ENCODE data around the gene SNRNP25. TPM values are rescaled to one million over a fixed set of nuclear protein-coding genes. Genes with fewer than 3 reads are reported as not detected.

SNRNP25 gene
- polyA plus RNA-seq, 1 donor, result 21.6 TPM

DNA sequence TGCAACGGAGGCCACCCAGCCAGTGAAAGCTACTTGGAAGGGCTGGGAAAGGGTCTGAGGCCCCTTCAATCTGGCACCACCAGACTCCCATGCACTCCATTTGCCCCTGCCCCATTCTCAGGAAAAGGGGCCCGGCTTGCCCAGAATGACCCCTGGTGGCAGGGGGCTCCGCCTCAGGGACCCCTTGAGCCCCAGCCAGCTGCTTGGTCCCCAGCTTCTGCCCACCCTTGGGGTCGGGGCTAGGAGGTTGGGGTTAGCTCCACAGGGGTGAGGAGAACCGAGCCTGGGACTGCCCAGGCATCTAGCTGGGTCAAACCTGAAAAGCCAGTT lies 17.5 kb downstream of the SNRNP25 start:
- no CpG with 5 or more reads among the region's 5 CpGs for WGBS (ENCODE audit: insufficient coverage, low lambda C conversion rate)
- Histone ChIP-seq H3K27me3 (ENCODE audit: control insufficient read depth, insufficient read depth, low read length) (peaks cover 3% of the 10 kb centered on the region), H3K4me3 (ENCODE audit: low read length) (peak overlapping the region; percentile 70)

DNA sequence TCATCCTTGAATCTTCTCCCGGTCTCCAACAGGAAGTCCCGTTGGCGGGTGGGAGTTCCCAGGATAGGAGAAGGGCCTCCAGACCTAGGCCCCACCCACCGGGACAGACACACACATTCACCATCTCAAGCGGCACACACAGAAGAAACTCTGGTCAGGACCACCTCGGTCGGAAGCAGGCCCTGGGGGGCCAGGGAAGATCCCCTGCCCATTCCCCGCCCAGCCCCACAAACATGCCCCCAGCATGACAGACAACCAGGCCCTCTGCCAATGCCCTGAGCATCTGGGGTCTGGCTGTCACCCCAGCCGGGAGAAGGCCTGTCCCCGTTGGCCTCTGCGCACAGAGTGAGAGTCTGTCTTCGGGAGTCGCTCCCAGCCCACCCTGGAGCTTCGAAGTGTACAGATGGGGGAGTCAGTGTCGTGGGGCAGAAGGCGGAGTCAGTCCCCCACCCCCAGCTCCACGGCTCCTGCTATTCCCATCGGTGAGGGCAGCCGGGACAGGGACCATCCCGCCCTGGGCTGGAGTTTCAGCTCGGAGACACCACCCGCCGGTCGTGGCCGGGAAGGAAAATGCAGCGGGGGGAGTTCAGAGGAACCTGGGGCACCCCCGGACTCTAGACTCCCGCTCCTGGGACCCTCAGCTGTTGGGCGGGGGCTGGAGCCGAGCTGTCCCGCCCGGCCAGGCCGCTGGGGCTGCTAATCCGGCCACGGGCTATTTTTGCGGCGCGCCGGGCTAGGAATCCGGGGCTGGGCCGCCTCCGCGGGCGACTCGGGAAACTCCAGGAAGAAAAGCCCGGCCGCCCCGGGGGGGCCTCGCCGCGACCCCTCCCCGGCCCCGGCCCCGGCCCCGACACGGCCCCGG lies 18.1 kb downstream of the SNRNP25 start:
- Histone ChIP-seq H3K9me3 (ENCODE audit: control insufficient read depth, low read depth, low read length) (peaks cover 2% of the 10 kb centered on the region), H3K36me3 (ENCODE audit: control insufficient read depth, insufficient read depth, low read length) (no peaks in the 10 kb centered on the region), H3K27me3 (ENCODE audit: control insufficient read depth, insufficient read depth, low read length) (peaks cover 3% of the 10 kb centered on the region), H3K4me1 (ENCODE audit: control insufficient read depth, insufficient read depth, low read length) (peaks cover 24% of the 10 kb centered on the region), H3K27ac (ENCODE audit: low read length) (peak overlapping the region; percentile 77), H3K4me3 (ENCODE audit: low read length) (peak overlapping the region; percentile 70)
- WGBS (ENCODE audit: insufficient coverage, low lambda C conversion rate), result no CpG with 5 or more reads among the region's 57 CpGs
- peak; percentile 84 to 86 for DNase-seq

More for the DNA sequence above, 17.5 kb downstream of the SNRNP25 start:
- peak overlapping the region; percentile 77 for H3K27ac ChIP-seq (ENCODE audit: low read length)
- H3K36me3 ChIP-seq (ENCODE audit: control insufficient read depth, insufficient read depth, low read length), result no peaks in the 10 kb centered on the region
- H3K9me3 ChIP-seq (ENCODE audit: control insufficient read depth, low read depth, low read length), result peaks cover 2% of the 10 kb centered on the region
- peaks cover 18% of the 10 kb centered on the region for H3K4me1 ChIP-seq (ENCODE audit: control insufficient read depth, insufficient read depth, low read length)
- no peak for DNase-seq

DNA sequence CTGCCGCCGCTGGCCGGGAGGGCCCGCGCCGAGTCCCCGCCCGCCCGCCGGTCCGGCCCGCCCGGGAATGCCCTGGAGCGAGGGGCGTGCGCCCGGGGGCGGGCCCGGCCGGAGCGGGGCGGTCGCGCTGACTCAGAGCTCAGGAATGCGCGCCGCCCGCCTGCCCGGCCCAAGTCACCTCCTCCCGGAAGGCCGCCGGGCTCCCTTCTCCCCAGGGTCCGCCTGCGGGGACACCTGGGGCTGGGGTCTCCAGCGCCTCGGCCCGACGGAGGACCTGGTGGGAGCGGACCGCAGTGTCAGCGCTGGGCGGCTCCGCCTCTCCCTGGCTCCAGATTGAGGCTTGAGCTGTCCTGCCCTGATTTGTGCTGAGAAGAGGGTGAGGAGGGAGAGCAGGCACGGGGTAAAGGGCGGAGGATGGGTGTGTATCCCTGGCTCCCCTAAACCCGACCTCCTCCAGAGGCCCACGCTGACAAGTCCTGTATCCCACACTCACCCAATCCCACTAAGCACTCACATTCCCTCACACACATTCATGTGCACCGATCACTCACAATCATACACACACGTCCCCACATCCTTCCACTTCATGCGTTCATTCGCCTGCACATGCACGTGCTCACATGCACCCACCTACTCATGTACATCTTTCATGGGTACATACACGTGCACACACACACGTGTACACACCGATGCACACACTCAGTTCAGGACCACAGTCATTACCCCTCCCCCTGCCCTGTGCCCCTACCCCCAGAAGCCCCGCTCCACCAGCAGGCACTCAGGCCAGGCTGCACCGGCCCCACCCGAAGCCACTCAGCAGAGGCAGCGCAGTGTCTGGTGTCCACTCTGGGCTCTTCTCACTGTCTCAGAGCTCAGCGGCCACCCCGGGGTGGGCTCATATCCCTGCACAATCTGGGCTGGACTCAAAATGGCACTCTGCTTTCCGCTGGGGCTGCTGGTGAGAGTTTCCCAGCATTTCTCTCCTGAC lies 19.2 kb downstream of the SNRNP25 start, which contains the start of gene RHBDF1:
Gene RHBDF1, minus strand, starts transcription at position 71 of the 988 bp plus-strand sequence. CDS start 7,616 bp downstream, outside the sequence.
- no CpG with 5 or more reads among the region's 62 CpGs for WGBS (ENCODE audit: insufficient coverage, low lambda C conversion rate)
- Histone ChIP-seq H3K9me3 (ENCODE audit: control insufficient read depth, low read depth, low read length) (peaks cover 2% of the 10 kb centered on the region), H3K36me3 (ENCODE audit: control insufficient read depth, insufficient read depth, low read length) (no peaks in the 10 kb centered on the region), H3K4me3 (ENCODE audit: low read length) (peak within 1 kb of the TSS; percentile 70), H3K27ac (ENCODE audit: low read length) (peak within 1 kb of the TSS; percentile 77), H3K27me3 (ENCODE audit: control insufficient read depth, insufficient read depth, low read length) (peaks cover 3% of the 10 kb centered on the region), H3K4me1 (ENCODE audit: control insufficient read depth, insufficient read depth, low read length) (peaks cover 31% of the 10 kb centered on the region)
- peak; percentile 71 to 74 for DNase-seq

DNA sequence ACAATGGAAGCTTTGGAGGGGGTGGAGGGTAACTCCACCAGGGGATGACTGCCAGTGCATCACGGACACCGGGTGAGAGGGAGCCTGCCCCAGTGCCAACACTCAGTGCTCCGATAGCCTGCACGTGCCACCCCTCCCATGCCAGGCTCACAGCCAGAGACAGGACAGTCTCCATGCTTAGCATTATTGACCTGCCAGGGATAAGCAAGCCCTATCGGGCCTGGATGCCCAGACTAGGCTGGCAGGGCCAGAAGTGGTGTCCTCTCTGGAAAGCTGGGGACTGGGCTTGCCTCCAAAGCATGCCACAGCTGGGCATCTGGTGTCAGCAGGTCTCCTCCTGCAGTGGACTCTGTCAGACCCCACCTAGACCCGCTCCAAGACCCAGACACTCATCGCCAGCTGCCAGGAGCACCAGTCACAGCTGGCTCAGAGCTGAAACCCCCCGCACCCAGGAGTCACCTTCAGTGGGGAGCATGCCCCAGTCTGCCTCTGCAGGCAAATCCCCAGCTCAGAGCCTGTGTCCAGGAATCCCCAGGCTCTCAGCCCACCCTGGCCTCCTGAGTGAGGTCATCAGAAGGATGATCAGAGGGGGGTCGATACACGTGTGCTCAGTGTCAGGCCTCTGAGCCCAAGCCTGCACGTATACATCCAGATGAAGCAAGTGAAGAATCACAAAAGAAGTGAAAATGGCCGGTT lies 20.6 kb downstream of the SNRNP25 start:
- Histone ChIP-seq H3K27ac (ENCODE audit: low read length) (no peak overlapping the region), H3K36me3 (ENCODE audit: control insufficient read depth, insufficient read depth, low read length) (no peaks in the 10 kb centered on the region), H3K4me3 (ENCODE audit: low read length) (no peak overlapping the region), H3K4me1 (ENCODE audit: control insufficient read depth, insufficient read depth, low read length) (peaks cover 37% of the 10 kb centered on the region), H3K27me3 (ENCODE audit: control insufficient read depth, insufficient read depth, low read length) (peaks cover 3% of the 10 kb centered on the region), H3K9me3 (ENCODE audit: control insufficient read depth, low read depth, low read length) (peaks cover 2% of the 10 kb centered on the region)
- no peak for DNase-seq
- no CpG with 5 or more reads among the region's 12 CpGs for WGBS (ENCODE audit: insufficient coverage, low lambda C conversion rate)

DNA sequence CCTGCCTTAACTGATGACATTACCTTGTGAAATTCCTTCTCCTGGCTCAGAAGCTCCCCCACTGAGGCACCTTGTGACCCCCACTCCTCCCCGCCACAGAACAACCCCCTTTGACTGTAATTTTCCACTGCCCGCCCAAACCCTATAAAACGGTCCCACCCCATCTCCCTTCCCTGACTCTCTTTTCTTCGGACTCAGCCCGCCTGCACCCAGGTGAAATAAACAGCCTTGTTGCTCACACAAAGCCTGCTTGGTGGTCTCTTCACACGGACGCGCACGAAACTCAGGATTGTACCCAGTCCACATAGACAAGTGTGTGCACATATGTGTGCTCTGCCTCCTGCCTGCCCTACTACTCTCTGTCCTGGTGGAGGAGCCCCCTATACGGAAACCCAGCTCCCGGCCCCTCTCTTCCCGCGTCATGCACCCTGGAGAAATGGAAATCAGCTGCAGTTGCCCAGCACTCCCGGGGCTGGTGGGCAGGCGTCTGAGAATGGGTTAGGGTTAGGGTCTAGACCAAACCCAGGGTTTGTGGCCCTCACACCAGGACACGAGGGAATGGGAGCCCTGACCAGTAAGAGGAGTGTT lies 21.2 kb downstream of the SNRNP25 start:
- H3K4me1 ChIP-seq (ENCODE audit: control insufficient read depth, insufficient read depth, low read length), result peaks cover 37% of the 10 kb centered on the region
- 93% methylated on average over 3 of the region's 16 CpGs for WGBS (ENCODE audit: insufficient coverage, low lambda C conversion rate)
- no peak for DNase-seq

DNA sequence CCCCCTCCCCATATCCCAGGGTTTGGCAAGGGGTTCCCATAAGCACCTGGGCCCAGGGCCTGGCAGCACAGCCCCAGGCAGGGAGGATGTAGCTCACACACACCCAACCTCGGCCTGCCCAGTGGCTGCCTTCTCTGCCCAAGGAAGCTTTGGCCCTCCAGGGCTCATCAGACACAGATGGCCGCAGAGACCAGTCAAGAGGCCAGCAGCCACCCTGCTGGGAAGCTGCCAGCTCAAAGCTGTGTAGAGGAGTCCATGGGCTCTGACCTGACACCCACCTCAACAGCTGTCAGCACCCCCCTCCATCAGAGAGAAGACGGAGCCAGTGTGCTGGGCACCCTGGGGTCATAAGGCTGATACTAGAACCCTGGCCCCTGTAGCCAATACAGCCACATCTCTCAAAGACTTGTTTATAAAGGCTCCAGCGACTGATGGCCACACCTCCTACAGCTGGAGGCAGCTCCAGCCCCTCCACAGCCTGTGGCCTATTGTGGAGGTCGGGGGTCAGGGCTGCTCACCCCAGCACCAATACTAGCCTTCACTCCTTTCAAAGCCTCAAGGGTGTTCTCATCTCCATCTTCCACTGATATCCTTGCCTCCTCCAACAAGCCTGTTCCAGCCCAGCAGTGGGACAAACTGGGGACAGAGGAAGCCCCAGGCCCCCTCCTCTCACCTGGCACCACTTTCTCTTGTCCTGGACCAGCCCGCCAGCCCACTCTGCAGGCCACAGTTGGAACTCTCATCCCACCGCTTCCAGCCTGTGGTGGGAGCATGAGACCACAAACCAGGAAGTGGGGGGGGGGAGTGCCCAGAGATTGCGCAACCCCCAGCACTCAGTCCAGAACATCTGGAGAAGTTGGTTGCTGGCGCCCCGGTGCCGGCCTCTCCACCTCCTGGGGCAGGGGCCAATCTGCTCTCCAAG lies 22.2 kb downstream of the SNRNP25 start:
- peak overlapping the region; percentile 59 for H3K27ac ChIP-seq (ENCODE audit: low read length)
- no CpG with 5 or more reads among the region's 11 CpGs for WGBS (ENCODE audit: insufficient coverage, low lambda C conversion rate)
- H3K9me3 ChIP-seq (ENCODE audit: control insufficient read depth, low read depth, low read length), result peaks cover 2% of the 10 kb centered on the region
- peaks cover 8% of the 10 kb centered on the region for H3K36me3 ChIP-seq (ENCODE audit: control insufficient read depth, insufficient read depth, low read length)
- no peak overlapping the region for H3K4me3 ChIP-seq (ENCODE audit: low read length)
- H3K4me1 ChIP-seq (ENCODE audit: control insufficient read depth, insufficient read depth, low read length), result peaks cover 36% of the 10 kb centered on the region
- H3K27me3 ChIP-seq (ENCODE audit: control insufficient read depth, insufficient read depth, low read length), result peaks cover 3% of the 10 kb centered on the region
- DNase-seq, result peak; percentile 56 to 66

More for the DNA sequence above, 21.2 kb downstream of the SNRNP25 start:
- Histone ChIP-seq H3K27me3 (ENCODE audit: control insufficient read depth, insufficient read depth, low read length) (peaks cover 3% of the 10 kb centered on the region), H3K9me3 (ENCODE audit: control insufficient read depth, low read depth, low read length) (peaks cover 2% of the 10 kb centered on the region), H3K36me3 (ENCODE audit: control insufficient read depth, insufficient read depth, low read length) (peaks cover 3% of the 10 kb centered on the region), H3K27ac (ENCODE audit: low read length) (peak overlapping the region; percentile 13), H3K4me3 (ENCODE audit: low read length) (no peak overlapping the region)

DNA sequence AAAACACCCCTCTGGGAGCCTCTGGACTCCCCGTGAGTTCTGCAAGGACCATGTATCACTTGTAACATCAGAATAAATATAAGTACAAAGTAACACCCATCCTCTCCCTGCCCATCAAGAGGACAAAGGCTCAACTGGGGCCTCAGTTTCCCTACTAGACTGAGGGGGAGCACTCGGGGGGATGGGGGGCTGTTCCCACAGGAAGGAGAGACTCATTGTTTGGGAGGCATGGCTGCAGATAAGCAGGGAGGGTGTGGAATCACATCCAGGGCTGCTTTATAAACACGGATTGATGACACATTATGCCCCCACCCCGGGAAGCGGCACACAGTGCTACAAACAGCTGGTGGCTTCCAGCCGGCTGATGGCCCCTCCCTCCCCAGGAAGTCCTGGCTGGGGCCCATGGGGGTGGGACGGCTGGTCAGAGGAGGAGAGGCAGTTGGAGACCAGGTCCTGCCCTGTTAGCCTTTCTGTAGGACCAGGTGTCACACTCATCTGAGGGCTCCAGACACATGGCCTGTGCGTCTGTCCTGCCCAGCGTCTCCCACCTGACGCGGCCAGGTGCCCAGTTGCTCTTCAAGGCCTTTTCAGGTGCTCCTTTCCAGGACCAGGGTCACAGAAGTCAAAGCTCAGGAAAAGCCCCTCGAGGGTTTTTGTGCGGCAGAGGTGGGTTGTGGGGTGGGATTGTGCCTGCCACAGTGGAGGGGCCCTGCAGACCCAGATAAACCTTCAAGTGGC lies 23.1 kb downstream of the SNRNP25 start:
- peaks cover 8% of the 10 kb centered on the region for H3K36me3 ChIP-seq (ENCODE audit: control insufficient read depth, insufficient read depth, low read length)
- H3K27ac ChIP-seq (ENCODE audit: low read length), result peak overlapping the region; percentile 59
- peaks cover 28% of the 10 kb centered on the region for H3K4me1 ChIP-seq (ENCODE audit: control insufficient read depth, insufficient read depth, low read length)
- peaks cover 2% of the 10 kb centered on the region for H3K9me3 ChIP-seq (ENCODE audit: control insufficient read depth, low read depth, low read length)
- peak; percentile 49 to 65 for DNase-seq
- peaks cover 3% of the 10 kb centered on the region for H3K27me3 ChIP-seq (ENCODE audit: control insufficient read depth, insufficient read depth, low read length)
- H3K4me3 ChIP-seq (ENCODE audit: low read length), result peak overlapping the region; percentile 71
- no CpG with 5 or more reads among the region's 13 CpGs for WGBS (ENCODE audit: insufficient coverage, low lambda C conversion rate)

DNA sequence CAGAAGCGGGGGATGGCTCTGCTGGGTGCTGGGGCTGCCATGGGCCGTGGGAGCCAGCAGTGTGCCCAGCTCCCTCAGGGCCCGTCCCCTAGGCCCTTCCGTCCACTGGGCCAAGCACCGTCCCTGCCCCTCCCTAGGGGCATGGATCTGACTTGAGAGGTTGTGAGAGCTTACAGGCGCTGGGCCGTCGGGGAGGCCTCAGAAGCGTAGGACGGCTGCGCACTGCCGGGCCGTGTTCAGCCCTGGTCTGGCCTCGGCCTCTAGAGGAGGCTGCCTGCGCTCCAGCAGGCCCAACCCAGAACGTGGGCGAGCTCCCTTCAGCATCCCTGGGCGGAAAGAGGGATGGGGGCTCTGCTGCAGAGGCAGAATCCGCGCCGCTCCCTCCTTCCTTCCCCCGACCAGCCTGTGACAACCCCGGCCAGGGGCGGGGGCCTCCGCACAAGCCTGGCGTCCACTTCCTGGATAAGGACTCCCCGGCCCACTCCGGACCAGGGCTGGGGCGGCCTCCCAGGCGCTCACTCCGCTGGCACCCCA lies 23.7 kb downstream of the SNRNP25 start:
- peak in 1 of 2 donors; percentile 65 for DNase-seq
- Histone ChIP-seq H3K27me3 (ENCODE audit: control insufficient read depth, insufficient read depth, low read length) (peaks cover 3% of the 10 kb centered on the region), H3K36me3 (ENCODE audit: control insufficient read depth, insufficient read depth, low read length) (peaks cover 8% of the 10 kb centered on the region), H3K9me3 (ENCODE audit: control insufficient read depth, low read depth, low read length) (peaks cover 2% of the 10 kb centered on the region), H3K27ac (ENCODE audit: low read length) (peak overlapping the region; percentile 59), H3K4me1 (ENCODE audit: control insufficient read depth, insufficient read depth, low read length) (peaks cover 27% of the 10 kb centered on the region), H3K4me3 (ENCODE audit: low read length) (peak overlapping the region; percentile 71)
- no CpG with 5 or more reads among the region's 31 CpGs for WGBS (ENCODE audit: insufficient coverage, low lambda C conversion rate)

Data from large intestine (tissue), 3 donors.